ENCODE measurements around the gene HYAL3.

Gene HYAL3

GRCh38 chr3:50327943-50328691 is 28.9 kb upstream of the HYAL3 start, which contains the start of gene TUSC2:
Gene TUSC2 (minus strand): TSS chr3:50328223. CDS start chr3:50328099, 124 bp downstream.
- DNase-seq = peak; percentile 74 to 92 (median 82)

- DNase-seq = no peak
Measured at GRCh38 chr3:50327129-50327528, 27.9 kb upstream of the HYAL3 start.

GRCh38 chr3:50326182-50326541 is 27.0 kb upstream of the HYAL3 start:
- DNase-seq = no peak

- DNase-seq = no peak
Measured at GRCh38 chr3:50325497-50326181, 26.4 kb upstream of the HYAL3 start.

- DNase-seq = no peak
Measured at GRCh38 chr3:50325113-50325480, 25.9 kb upstream of the HYAL3 start.

- DNase-seq = peak in 2 of 4 experiments; percentile 30 to 56
Measured at GRCh38 chr3:50324351-50325112, 25.3 kb upstream of the HYAL3 start.

- DNase-seq = no peak
Measured at GRCh38 chr3:50323614-50324199, 24.5 kb upstream of the HYAL3 start.

GRCh38 chr3:50323092-50323600 is 23.9 kb upstream of the HYAL3 start:
- no peak for DNase-seq

- no peak for DNase-seq
Measured at GRCh38 chr3:50322386-50323091, 23.3 kb upstream of the HYAL3 start, which contains the start of gene HYAL2. Gene HYAL2 (minus strand): TSS chr3:50322745. CDS start chr3:50320489, 2,256 bp downstream.

GRCh38 chr3:50322115-50322385 is 22.8 kb upstream of the HYAL3 start:
- no peak for DNase-seq

- peak; percentile 74 to 79 (median 78) for DNase-seq
Measured at GRCh38 chr3:50321336-50322114, 22.3 kb upstream of the HYAL3 start.

GRCh38 chr3:50320853-50321335 is 21.7 kb upstream of the HYAL3 start:
- peak; percentile 44 to 74 (median 52) for DNase-seq

- no peak for DNase-seq
Measured at GRCh38 chr3:50319894-50320625, 20.9 kb upstream of the HYAL3 start.

GRCh38 chr3:50319181-50319893 is 20.1 kb upstream of the HYAL3 start:
- DNase-seq = no peak

GRCh38 chr3:50318615-50319014 is 19.4 kb upstream of the HYAL3 start:
- no peak for DNase-seq

- DNase-seq = no peak
Measured at GRCh38 chr3:50318163-50318562, 19.0 kb upstream of the HYAL3 start.

- DNase-seq = no peak
Measured at GRCh38 chr3:50317300-50317699, 18.1 kb upstream of the HYAL3 start.

- peak in 1 of 4 experiments; percentile 14 for DNase-seq
Measured at GRCh38 chr3:50316657-50317242, 17.5 kb upstream of the HYAL3 start.

GRCh38 chr3:50314816-50315215 is 15.6 kb upstream of the HYAL3 start:
- no peak for DNase-seq

GRCh38 chr3:50314342-50314741 is 15.1 kb upstream of the HYAL3 start:
- DNase-seq = no peak
